HEK293 (cell line): ENCODE results near the gene USP46.

Experiments
- SP2 ChIP-seq: fragments of 450-650 bp; formaldehyde crosslinking; IDR thresholded peaks from 2 replicates; pipeline ENCODE4 v1.5.1; 2016; ENCODE audit warnings: missing biosample characterization, missing genetic modification characterization
- YY1 ChIP-seq: fragments of 450-650 bp; formaldehyde crosslinking; IDR thresholded peaks from 2 replicates; pipeline ENCODE4 v1.5.1; 2018; ENCODE audit warnings: missing biosample characterization, missing genetic modification characterization
- ZFP37 ChIP-seq: fragments of 450-650 bp; formaldehyde crosslinking; IDR thresholded peaks from 2 replicates; pipeline ENCODE4 v1.5.1; 2016; ENCODE audit warnings: missing biosample characterization, missing genetic modification characterization
- ZNF214 ChIP-seq: fragments of 450-650 bp; formaldehyde crosslinking; IDR thresholded peaks from 2 replicates; pipeline ENCODE4 v1.5.1; 2017; ENCODE audit warnings: missing biosample characterization, mild to moderate bottlenecking, missing genetic modification characterization, borderline replicate concordance
- ZNF785 ChIP-seq: fragments of 450-650 bp; formaldehyde crosslinking; IDR thresholded peaks from 2 replicates; pipeline ENCODE4 v1.5.1; 2016; ENCODE audit warnings: missing biosample characterization, missing genetic modification characterization
- TF ChIP-seq, protein P1 (sequence below): fragments of 450-650 bp; formaldehyde crosslinking; IDR thresholded peaks from 2 replicates; pipeline ENCODE4 v1.5.1; 2016; ENCODE audit warnings: missing biosample characterization, missing genetic modification characterization
- TF ChIP-seq, protein P2 (sequence below): fragments of 450-650 bp; formaldehyde crosslinking; IDR thresholded peaks from 2 replicates; pipeline ENCODE4 v1.5.1; 2017; ENCODE audit warnings: missing biosample characterization, missing genetic modification characterization
- TF ChIP-seq, protein P3 (sequence below): fragments of 450-650 bp; formaldehyde crosslinking; IDR thresholded peaks from 2 replicates; pipeline ENCODE4 v1.5.1; 2016; ENCODE audit warnings: missing biosample characterization, missing genetic modification characterization
- TF ChIP-seq, protein P4 (sequence below): fragments of 450-650 bp; formaldehyde crosslinking; IDR thresholded peaks from 2 replicates; pipeline ENCODE4 v1.5.1; 2016; ENCODE audit warnings: missing biosample characterization, missing genetic modification characterization

DNA sequence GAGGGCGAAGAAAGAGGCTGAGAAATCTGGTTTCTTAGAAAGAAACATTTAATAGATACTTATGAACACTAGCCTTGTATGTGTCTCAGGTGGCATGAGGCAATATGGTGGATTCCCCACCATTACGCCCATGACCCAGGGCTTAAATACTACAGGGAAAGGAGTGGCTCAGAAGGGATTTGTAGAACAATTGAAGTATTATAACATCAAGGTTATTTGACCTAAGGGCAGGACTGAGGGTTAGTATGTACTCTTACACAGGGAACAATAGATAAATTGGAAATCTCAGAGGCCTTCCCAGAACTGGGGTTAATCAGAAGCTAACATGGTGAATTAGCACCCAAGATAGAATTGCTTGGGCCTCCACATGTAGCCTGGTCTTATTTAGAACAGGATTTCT, 11.0 kb upstream of the USP46 start:
- TF ChIP-seq, protein P1, sequence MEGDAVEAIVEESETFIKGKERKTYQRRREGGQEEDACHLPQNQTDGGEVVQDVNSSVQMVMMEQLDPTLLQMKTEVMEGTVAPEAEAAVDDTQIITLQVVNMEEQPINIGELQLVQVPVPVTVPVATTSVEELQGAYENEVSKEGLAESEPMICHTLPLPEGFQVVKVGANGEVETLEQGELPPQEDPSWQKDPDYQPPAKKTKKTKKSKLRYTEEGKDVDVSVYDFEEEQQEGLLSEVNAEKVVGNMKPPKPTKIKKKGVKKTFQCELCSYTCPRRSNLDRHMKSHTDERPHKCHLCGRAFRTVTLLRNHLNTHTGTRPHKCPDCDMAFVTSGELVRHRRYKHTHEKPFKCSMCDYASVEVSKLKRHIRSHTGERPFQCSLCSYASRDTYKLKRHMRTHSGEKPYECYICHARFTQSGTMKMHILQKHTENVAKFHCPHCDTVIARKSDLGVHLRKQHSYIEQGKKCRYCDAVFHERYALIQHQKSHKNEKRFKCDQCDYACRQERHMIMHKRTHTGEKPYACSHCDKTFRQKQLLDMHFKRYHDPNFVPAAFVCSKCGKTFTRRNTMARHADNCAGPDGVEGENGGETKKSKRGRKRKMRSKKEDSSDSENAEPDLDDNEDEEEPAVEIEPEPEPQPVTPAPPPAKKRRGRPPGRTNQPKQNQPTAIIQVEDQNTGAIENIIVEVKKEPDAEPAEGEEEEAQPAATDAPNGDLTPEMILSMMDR (tag by site-specific recombination): no peak
- TF ChIP-seq, protein P2, sequence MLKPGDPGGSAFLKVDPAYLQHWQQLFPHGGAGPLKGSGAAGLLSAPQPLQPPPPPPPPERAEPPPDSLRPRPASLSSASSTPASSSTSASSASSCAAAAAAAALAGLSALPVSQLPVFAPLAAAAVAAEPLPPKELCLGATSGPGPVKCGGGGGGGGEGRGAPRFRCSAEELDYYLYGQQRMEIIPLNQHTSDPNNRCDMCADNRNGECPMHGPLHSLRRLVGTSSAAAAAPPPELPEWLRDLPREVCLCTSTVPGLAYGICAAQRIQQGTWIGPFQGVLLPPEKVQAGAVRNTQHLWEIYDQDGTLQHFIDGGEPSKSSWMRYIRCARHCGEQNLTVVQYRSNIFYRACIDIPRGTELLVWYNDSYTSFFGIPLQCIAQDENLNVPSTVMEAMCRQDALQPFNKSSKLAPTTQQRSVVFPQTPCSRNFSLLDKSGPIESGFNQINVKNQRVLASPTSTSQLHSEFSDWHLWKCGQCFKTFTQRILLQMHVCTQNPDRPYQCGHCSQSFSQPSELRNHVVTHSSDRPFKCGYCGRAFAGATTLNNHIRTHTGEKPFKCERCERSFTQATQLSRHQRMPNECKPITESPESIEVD (tag by site-specific recombination): no peak
- TF ChIP-seq SP2 (tag by site-specific recombination) (no peak), ZFP37 (no peak), YY1 (tag by site-specific recombination) (no peak), ZNF785 (tag by site-specific recombination) (no peak), ZNF214 (tag by site-specific recombination) (no peak)
- TF ChIP-seq, protein P3, sequence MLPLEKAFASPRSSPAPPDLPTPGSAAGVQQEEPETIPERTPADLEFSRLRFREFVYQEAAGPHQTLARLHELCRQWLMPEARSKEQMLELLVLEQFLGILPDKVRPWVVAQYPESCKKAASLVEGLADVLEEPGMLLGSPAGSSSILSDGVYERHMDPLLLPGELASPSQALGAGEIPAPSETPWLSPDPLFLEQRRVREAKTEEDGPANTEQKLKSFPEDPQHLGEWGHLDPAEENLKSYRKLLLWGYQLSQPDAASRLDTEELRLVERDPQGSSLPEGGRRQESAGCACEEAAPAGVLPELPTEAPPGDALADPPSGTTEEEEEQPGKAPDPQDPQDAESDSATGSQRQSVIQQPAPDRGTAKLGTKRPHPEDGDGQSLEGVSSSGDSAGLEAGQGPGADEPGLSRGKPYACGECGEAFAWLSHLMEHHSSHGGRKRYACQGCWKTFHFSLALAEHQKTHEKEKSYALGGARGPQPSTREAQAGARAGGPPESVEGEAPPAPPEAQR (tag by site-specific recombination): no peak
- TF ChIP-seq, protein P4, sequence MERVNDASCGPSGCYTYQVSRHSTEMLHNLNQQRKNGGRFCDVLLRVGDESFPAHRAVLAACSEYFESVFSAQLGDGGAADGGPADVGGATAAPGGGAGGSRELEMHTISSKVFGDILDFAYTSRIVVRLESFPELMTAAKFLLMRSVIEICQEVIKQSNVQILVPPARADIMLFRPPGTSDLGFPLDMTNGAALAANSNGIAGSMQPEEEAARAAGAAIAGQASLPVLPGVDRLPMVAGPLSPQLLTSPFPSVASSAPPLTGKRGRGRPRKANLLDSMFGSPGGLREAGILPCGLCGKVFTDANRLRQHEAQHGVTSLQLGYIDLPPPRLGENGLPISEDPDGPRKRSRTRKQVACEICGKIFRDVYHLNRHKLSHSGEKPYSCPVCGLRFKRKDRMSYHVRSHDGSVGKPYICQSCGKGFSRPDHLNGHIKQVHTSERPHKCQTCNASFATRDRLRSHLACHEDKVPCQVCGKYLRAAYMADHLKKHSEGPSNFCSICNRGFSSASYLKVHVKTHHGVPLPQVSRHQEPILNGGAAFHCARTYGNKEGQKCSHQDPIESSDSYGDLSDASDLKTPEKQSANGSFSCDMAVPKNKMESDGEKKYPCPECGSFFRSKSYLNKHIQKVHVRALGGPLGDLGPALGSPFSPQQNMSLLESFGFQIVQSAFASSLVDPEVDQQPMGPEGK: no peak
